ENCODE data around the gene ELP2.

The ELP2 gene

GRCh38 chr18:36187193-36187825, 57.6 kb downstream of the ELP2 start, which contains the start of gene MOCOS:
TSS of gene MOCOS (plus strand) at chr18:36187497. CDS start at chr18:36187540, 43 bp downstream.
- H3K4me3 ChIP-seq (ENCODE audit: low read depth, low read length): peak within 1 kb of the TSS; percentile 76
- DNase-seq (ENCODE audit: low read depth): peak; percentile 50
- TF ChIP-seq CTCF (conservative IDR thresholded peaks at IDR 0.05; ENCODE audit: low read depth, low read length): no peak

- no peak for TF ChIP-seq CTCF (conservative IDR thresholded peaks at IDR 0.05; ENCODE audit: low read depth, low read length)
- peak overlapping the region; percentile 76 for H3K4me3 ChIP-seq (ENCODE audit: low read depth, low read length)
- DNase-seq (ENCODE audit: low read depth): no peak
Observed at GRCh38 chr18:36187826-36188721, 58.4 kb downstream of the ELP2 start.

GRCh38 chr18:36188916-36189315, 59.2 kb downstream of the ELP2 start:
- TF ChIP-seq CTCF (conservative IDR thresholded peaks at IDR 0.05; ENCODE audit: low read depth, low read length): no peak
- no peak for DNase-seq (ENCODE audit: low read depth)
- H3K4me3 ChIP-seq (ENCODE audit: low read depth, low read length): no peak overlapping the region

- no peak for DNase-seq (ENCODE audit: low read depth)
- no peak overlapping the region for H3K4me3 ChIP-seq (ENCODE audit: low read depth, low read length)
- no peak for TF ChIP-seq CTCF (conservative IDR thresholded peaks at IDR 0.05; ENCODE audit: low read depth, low read length)
Observed at GRCh38 chr18:36189486-36189885, 59.8 kb downstream of the ELP2 start.

- no peak for TF ChIP-seq CTCF (conservative IDR thresholded peaks at IDR 0.05; ENCODE audit: low read depth, low read length)
- DNase-seq (ENCODE audit: low read depth): no peak
- H3K4me3 ChIP-seq (ENCODE audit: low read depth, low read length): no peak overlapping the region
Observed at GRCh38 chr18:36191286-36191685, 61.6 kb downstream of the ELP2 start.

GRCh38 chr18:36191711-36192110, 62.0 kb downstream of the ELP2 start:
- H3K4me3 ChIP-seq (ENCODE audit: low read depth, low read length): no peak overlapping the region
- DNase-seq (ENCODE audit: low read depth): no peak
- TF ChIP-seq CTCF (conservative IDR thresholded peaks at IDR 0.05; ENCODE audit: low read depth, low read length): no peak

Data from choroid plexus epithelial cell (primary cell).